Transverse colon (tissue), 4 donors: ENCODE results near the gene SCAMP4. TPM values are rescaled to one million over a fixed set of nuclear protein-coding genes. Genes with fewer than 3 reads are reported as not detected.

Experiments used
- total RNA-seq, 4 donors: library from RNA; depleted of rRNA; stranded (reverse); fragments of >200 nt; gene quantifications; one replicate each; pipeline ENCODE4 v1.1.0, GENCODE V29; 2016

Gene SCAMP4
- total RNA-seq, 4 donors from 2014 or later: 25.1 to 119 (median 86.6) TPM

Other genes starting within 250 kb of the SCAMP4 start
- gene ONECUT3, start 151.9 kb upstream of the SCAMP4 start, total RNA-seq: not detected
- gene ATP8B3, start 93.1 kb upstream of the SCAMP4 start, total RNA-seq: under 1 TPM in 2 of 4 donors, not detected in 2; 0.27 to 0.75 TPM
- gene REXO1, start 56.9 kb upstream of the SCAMP4 start, total RNA-seq: 10 to 100 TPM; 36.0 to 95.0 (median 56.3) TPM
- gene KLF16, start 41.8 kb upstream of the SCAMP4 start, total RNA-seq: 10 to 100 TPM in 3 of 4 donors, 1 to 10 TPM in 1; 9.0 to 18.3 (median 11.6) TPM
- gene ABHD17A, start 19.9 kb upstream of the SCAMP4 start, total RNA-seq: 100 to 1,000 TPM in 3 of 4 donors, 10 to 100 TPM in 1; 90.0 to 179 (median 140) TPM
- 10 to 100 TPM; 18.7 to 73.2 (median 30.3) TPM for gene ADAT3, start within 50 bp of the SCAMP4 start, total RNA-seq
- 100 to 1,000 TPM in 2 of 4 donors, 10 to 100 TPM in 2; 75.0 to 321 (median 140) TPM for gene CSNK1G2, start 35.8 kb downstream of the SCAMP4 start, total RNA-seq
- gene BTBD2, start 110.3 kb downstream of the SCAMP4 start, total RNA-seq: 10 to 100 TPM; 66.7 to 88.6 (median 84.4) TPM
- gene MKNK2, start 145.8 kb downstream of the SCAMP4 start, total RNA-seq: 100 to 1,000 TPM; 189 to 279 (median 236) TPM
- gene MOB3A, start 190.9 kb downstream of the SCAMP4 start, total RNA-seq: 10 to 100 TPM; 18.7 to 74.2 (median 46.1) TPM
- gene IZUMO4, start 191.5 kb downstream of the SCAMP4 start, total RNA-seq: 1 to 10 TPM in 2 of 4 donors, not detected in 2; 2.3 to 5.4 TPM
- 100 to 1,000 TPM; 101 to 189 (median 152) TPM for gene AP3D1, start 246.2 kb downstream of the SCAMP4 start, total RNA-seq